ENCODE results near the gene KCNQ4.

The KCNQ4 gene

GRCh38 chr1:40794974-40795715 is 11.6 kb downstream of the KCNQ4 start:
- FAIRE-seq, result peak; percentile 67

GRCh38 chr1:40795811-40796586 is 12.4 kb downstream of the KCNQ4 start:
- peak; percentile 31 for FAIRE-seq
- DNase-seq (ENCODE audit: insufficient read length, low spot score), result no peak

More at GRCh38 chr1:40794974-40795715, 11.6 kb downstream of the KCNQ4 start:
- DNase-seq (ENCODE audit: insufficient read length, low spot score), result no peak

GRCh38 chr1:40796939-40797667 is 13.5 kb downstream of the KCNQ4 start:
- no peak for FAIRE-seq

GRCh38 chr1:40797668-40798010 is 14.1 kb downstream of the KCNQ4 start:
- FAIRE-seq (no peak), DNase-seq (ENCODE audit: insufficient read length, low spot score) (no peak)

More at GRCh38 chr1:40796939-40797667, 13.5 kb downstream of the KCNQ4 start:
- DNase-seq (ENCODE audit: insufficient read length, low spot score), result no peak

GRCh38 chr1:40798366-40799281 is 15.0 kb downstream of the KCNQ4 start:
- no peak for FAIRE-seq
- DNase-seq (ENCODE audit: insufficient read length, low spot score), result no peak

- FAIRE-seq, result no peak
Measured at GRCh38 chr1:40799351-40799867, 15.8 kb downstream of the KCNQ4 start.

GRCh38 chr1:40801742-40802077 is 18.1 kb downstream of the KCNQ4 start:
- FAIRE-seq (peak; percentile 77), DNase-seq (ENCODE audit: insufficient read length, low spot score) (no peak)

More at GRCh38 chr1:40799351-40799867, 15.8 kb downstream of the KCNQ4 start:
- DNase-seq (ENCODE audit: insufficient read length, low spot score), result no peak

GRCh38 chr1:40802078-40802741 is 18.6 kb downstream of the KCNQ4 start:
- DNase-seq (ENCODE audit: insufficient read length, low spot score), result peak; percentile 82
- peak; percentile 78 for FAIRE-seq

GRCh38 chr1:40802742-40803113 is 19.1 kb downstream of the KCNQ4 start:
- DNase-seq (ENCODE audit: insufficient read length, low spot score) (no peak), FAIRE-seq (no peak)

- no peak for FAIRE-seq
- no peak for DNase-seq (ENCODE audit: insufficient read length, low spot score)
Measured at GRCh38 chr1:40803447-40803846, 19.9 kb downstream of the KCNQ4 start.

- DNase-seq (ENCODE audit: insufficient read length, low spot score) (no peak), FAIRE-seq (no peak)
Measured at GRCh38 chr1:40803902-40804301, 20.3 kb downstream of the KCNQ4 start.

- DNase-seq (ENCODE audit: insufficient read length, low spot score) (no peak), FAIRE-seq (no peak)
Measured at GRCh38 chr1:40806240-40806639, 22.7 kb downstream of the KCNQ4 start.

- no peak for DNase-seq (ENCODE audit: insufficient read length, low spot score)
- no peak for FAIRE-seq
Measured at GRCh38 chr1:40806731-40807695, 23.4 kb downstream of the KCNQ4 start.

GRCh38 chr1:40808002-40808401 is 24.4 kb downstream of the KCNQ4 start:
- DNase-seq (ENCODE audit: insufficient read length, low spot score), result no peak
- no peak for FAIRE-seq

GRCh38 chr1:40808444-40808843 is 24.9 kb downstream of the KCNQ4 start:
- no peak for DNase-seq (ENCODE audit: insufficient read length, low spot score)
- FAIRE-seq, result no peak

- FAIRE-seq, result no peak
Measured at GRCh38 chr1:40808909-40809308, 25.3 kb downstream of the KCNQ4 start.

GRCh38 chr1:40810927-40811326 is 27.3 kb downstream of the KCNQ4 start:
- no peak for FAIRE-seq
- no peak for DNase-seq (ENCODE audit: insufficient read length, low spot score)

More at GRCh38 chr1:40808909-40809308, 25.3 kb downstream of the KCNQ4 start:
- no peak for DNase-seq (ENCODE audit: insufficient read length, low spot score)

GRCh38 chr1:40815420-40815819 is 31.8 kb downstream of the KCNQ4 start:
- DNase-seq (ENCODE audit: insufficient read length, low spot score), result no peak
- FAIRE-seq, result no peak

Measured in GM19239 (cell line).